IPS-15b (cell line): ENCODE data around the gene HTN3.
"Not testable (repeated sequence)": the region's sequence is repeated elsewhere in the genome, so short reads cannot be mapped to it uniquely, and the experiment has no call there.

Experiments
- H3K27me3 ChIP-seq: one replicate; pipeline ENCODE4 v1.6.1; 2013; ENCODE audit warnings: low read length; ENCODE audit not compliant: control insufficient read depth, insufficient read depth
- H3K36me3 ChIP-seq: one replicate; pipeline ENCODE4 v1.6.1; 2013; ENCODE audit warnings: low read length; ENCODE audit not compliant: control insufficient read depth, insufficient read depth
- H3K4me1 ChIP-seq: one replicate; pipeline ENCODE4 v1.6.1; 2013; ENCODE audit warnings: mild to moderate bottlenecking, low read length; ENCODE audit not compliant: control insufficient read depth, insufficient read depth
- H3K4me3 ChIP-seq: one replicate; pipeline ENCODE4 v1.5.1; 2013; ENCODE audit warnings: low read depth, low read length
- H3K9ac ChIP-seq: one replicate; pipeline ENCODE4 v1.6.1; 2013; ENCODE audit warnings: low read depth, mild to moderate bottlenecking, low read length
- H3K9me3 ChIP-seq: one replicate; pipeline ENCODE4 v1.6.1; 2013; ENCODE audit warnings: mild to moderate bottlenecking, low read length; ENCODE audit not compliant: control insufficient read depth, insufficient read depth

Gene HTN3

GRCh38 chr4:70028159-70028558, at the start of gene HTN3:
HTN3 (plus strand) TSS chr4:70028459; CDS start chr4:70030741, 2,282 bp downstream.
- not testable (repeated sequence) for H3K4me1 ChIP-seq, H3K36me3 ChIP-seq, H3K9me3 ChIP-seq, H3K27me3 ChIP-seq, H3K4me3 ChIP-seq, H3K9ac ChIP-seq

- Histone ChIP-seq H3K9ac (peak overlapping the region; percentile 50), H3K4me1 (no peaks in the 10 kb centered on the region), H3K4me3 (no peak overlapping the region), H3K9me3 (no peaks in the 10 kb centered on the region), H3K27me3 (no peaks in the 10 kb centered on the region), H3K36me3 (no peaks in the 10 kb centered on the region)
Observed at GRCh38 chr4:69984030-69984443, 44.2 kb upstream of the HTN3 start.

GRCh38 chr4:69986663-69987062, 41.6 kb upstream of the HTN3 start:
- H3K27me3 ChIP-seq, result no peaks in the 10 kb centered on the region
- no peak overlapping the region for H3K4me3 ChIP-seq
- no peaks in the 10 kb centered on the region for H3K9me3 ChIP-seq
- H3K9ac ChIP-seq, result no peak overlapping the region
- no peaks in the 10 kb centered on the region for H3K4me1 ChIP-seq
- no peaks in the 10 kb centered on the region for H3K36me3 ChIP-seq

GRCh38 chr4:69991016-69991415, 37.2 kb upstream of the HTN3 start:
- Histone ChIP-seq H3K27me3 (no peaks in the 10 kb centered on the region), H3K4me1 (no peaks in the 10 kb centered on the region), H3K9ac (no peak overlapping the region), H3K9me3 (no peaks in the 10 kb centered on the region), H3K36me3 (no peaks in the 10 kb centered on the region), H3K4me3 (no peak overlapping the region)

GRCh38 chr4:69994782-69995181, 33.5 kb upstream of the HTN3 start:
- Histone ChIP-seq H3K4me3 (no peak overlapping the region), H3K9me3 (no peaks in the 10 kb centered on the region), H3K36me3 (no peaks in the 10 kb centered on the region), H3K4me1 (no peaks in the 10 kb centered on the region), H3K27me3 (no peaks in the 10 kb centered on the region), H3K9ac (no peak overlapping the region)

- Histone ChIP-seq H3K27me3 (no peaks in the 10 kb centered on the region), H3K4me1 (no peaks in the 10 kb centered on the region), H3K9me3 (no peaks in the 10 kb centered on the region), H3K4me3 (no peak within 1 kb of the TSS), H3K9ac (no peak within 1 kb of the TSS), H3K36me3 (no peaks in the 10 kb centered on the region)
Observed at GRCh38 chr4:69995526-69996016, 32.7 kb upstream of the HTN3 start, which contains the start of gene STATH. STATH (plus strand) TSS chr4:69995966; CDS start chr4:69998438, 2,472 bp downstream.

- Histone ChIP-seq H3K9ac (no peak overlapping the region), H3K9me3 (no peaks in the 10 kb centered on the region), H3K4me1 (no peaks in the 10 kb centered on the region), H3K36me3 (no peaks in the 10 kb centered on the region), H3K4me3 (no peak overlapping the region), H3K27me3 (no peaks in the 10 kb centered on the region)
Observed at GRCh38 chr4:69999420-69999819, 28.8 kb upstream of the HTN3 start.

- Histone ChIP-seq H3K4me3 (no peak overlapping the region), H3K9ac (no peak overlapping the region), H3K4me1 (no peaks in the 10 kb centered on the region), H3K36me3 (no peaks in the 10 kb centered on the region), H3K9me3 (no peaks in the 10 kb centered on the region), H3K27me3 (no peaks in the 10 kb centered on the region)
Observed at GRCh38 chr4:70000711-70001110, 27.5 kb upstream of the HTN3 start.

- Histone ChIP-seq H3K4me1 (no peaks in the 10 kb centered on the region), H3K27me3 (no peaks in the 10 kb centered on the region), H3K36me3 (no peaks in the 10 kb centered on the region), H3K9ac (no peak overlapping the region), H3K4me3 (no peak overlapping the region), H3K9me3 (no peaks in the 10 kb centered on the region)
Observed at GRCh38 chr4:70002507-70002906, 25.8 kb upstream of the HTN3 start.

- Histone ChIP-seq H3K27me3 (no peaks in the 10 kb centered on the region), H3K9ac (no peak overlapping the region), H3K36me3 (no peaks in the 10 kb centered on the region), H3K4me1 (no peaks in the 10 kb centered on the region), H3K4me3 (no peak overlapping the region), H3K9me3 (no peaks in the 10 kb centered on the region)
Observed at GRCh38 chr4:70008771-70009170, 19.5 kb upstream of the HTN3 start.

GRCh38 chr4:70019006-70019405, 9.3 kb upstream of the HTN3 start:
- H3K9ac ChIP-seq, H3K9me3 ChIP-seq, H3K4me3 ChIP-seq, H3K27me3 ChIP-seq, H3K4me1 ChIP-seq, H3K36me3 ChIP-seq: not testable (repeated sequence)

- no peaks in the 10 kb centered on the region for H3K4me1 ChIP-seq
- no peaks in the 10 kb centered on the region for H3K27me3 ChIP-seq
- H3K9ac ChIP-seq, result no peak overlapping the region
- H3K4me3 ChIP-seq, result no peak overlapping the region
- no peaks in the 10 kb centered on the region for H3K36me3 ChIP-seq
- no peaks in the 10 kb centered on the region for H3K9me3 ChIP-seq
Observed at GRCh38 chr4:70023218-70023617, 5.0 kb upstream of the HTN3 start.
